Endodermal cell (in vitro differentiated cells): ENCODE data around the gene KCNJ11. TPM values are rescaled to one million over a fixed set of nuclear protein-coding genes. Genes with fewer than 3 reads are reported as not detected.
A peak's percentile ranks its signal among the peaks of the same experiment; 100 is the strongest.

Source experiments
- DNase-seq: peaks from one replicate; pipeline ENCODE4 v3.0.0-alpha.2; 2017
- H3K27ac ChIP-seq: 2 replicates; pipeline ENCODE4 v1.5.1; 2013; ENCODE audit warnings: mild to moderate bottlenecking, low read depth, low read length, moderate library complexity
- H3K27me3 ChIP-seq: 2 replicates; pipeline ENCODE4 v1.6.1; 2013; ENCODE audit warnings: mild to moderate bottlenecking, low read length, moderate library complexity; ENCODE audit not compliant: insufficient read depth, control insufficient read depth, poor library complexity, severe bottlenecking
- H3K36me3 ChIP-seq: 2 replicates; pipeline ENCODE4 v1.7.0; 2013; ENCODE audit warnings: mild to moderate bottlenecking, low read length, moderate library complexity; ENCODE audit not compliant: control insufficient read depth, insufficient read depth
- H3K4me1 ChIP-seq: one replicate; pipeline ENCODE4 v1.7.0; 2013; ENCODE audit warnings: low read length; ENCODE audit not compliant: control insufficient read depth, insufficient read depth
- H3K4me3 ChIP-seq: 2 replicates; pipeline ENCODE4 v1.5.1; 2013; ENCODE audit warnings: mild to moderate bottlenecking, low read length, moderate library complexity
- H3K9ac ChIP-seq: 2 replicates; pipeline ENCODE4 v1.6.1; 2013; ENCODE audit warnings: mild to moderate bottlenecking, low read length, moderate library complexity; ENCODE audit not compliant: poor library complexity, severe bottlenecking; ENCODE audit errors: extremely low read depth
- H3K9me3 ChIP-seq: 2 replicates; pipeline ENCODE4 v1.6.1; 2013; ENCODE audit warnings: mild to moderate bottlenecking, low read length, moderate library complexity; ENCODE audit not compliant: control insufficient read depth
- H3K27ac Mint-ChIP-seq: 2 replicates; pipeline ENCODE4 v1.8.0; 2020; ENCODE audit warnings: mixed read lengths
- H3K27me3 Mint-ChIP-seq: 2 replicates; pipeline ENCODE4 v1.8.0; 2021; ENCODE audit warnings: mild to moderate bottlenecking, mixed read lengths; ENCODE audit not compliant: insufficient read depth
- H3K36me3 Mint-ChIP-seq: 2 replicates; pipeline ENCODE4 v1.8.0; 2020; ENCODE audit warnings: low read depth, mixed read lengths
- H3K4me1 Mint-ChIP-seq: 2 replicates; pipeline ENCODE4 v1.8.0; 2020; ENCODE audit warnings: mixed read lengths
- H3K4me3 Mint-ChIP-seq: 2 replicates; pipeline ENCODE4 v1.8.0; 2020; ENCODE audit warnings: mild to moderate bottlenecking, moderate library complexity, mixed read lengths
- H3K9me3 Mint-ChIP-seq: 2 replicates; pipeline ENCODE4 v1.8.0; 2020; ENCODE audit warnings: mild to moderate bottlenecking, mixed read lengths
- CTCF ChIP-seq: fragments of 200-600 bp; sonication (generic); conservative IDR thresholded peaks from 2 replicates; pipeline ENCODE4 v1.5.0; 2021; ENCODE audit warnings: antibody characterized with exemption, mild to moderate bottlenecking
- WGBS, 2 experiments: methylation state at CpG; one replicate each; pipeline versions ENCODE4 v1.1.5 to v1.1.7; 2013; ENCODE audit warnings: missing lambda C conversion rate in 2 of 2, mixed read lengths in 1 of 2; ENCODE audit not compliant: insufficient coverage in 1 of 2, insufficient read length in 1 of 2; 5-methylcytosine and 5-hydroxymethylcytosine counted together
- total RNA-seq, 2 donors: library from RNA; stranded (reverse); fragmentation: NEBNext Ultra II Directional in 1 of 2; extraction: Animal tissue kit (Norgen Biotek cat#: 25700) in 1 of 2; gene quantifications; 2 replicates in 1 of 2; 3 replicates in 1 of 2; pipeline ENCODE4 v1.2.1, GENCODE V29; 2021

The KCNJ11 gene
- total RNA-seq, 2 donors from 2014 or later, result 2.2 to 5.3 TPM

GRCh38 chr11:17385926-17386325 is 2.5 kb downstream of the KCNJ11 start:
- 82 to 92% methylated on average over 4 to 6 of the region's 6 CpGs for WGBS, 2 experiments

GRCh38 chr11:17385492-17385891 is 3.0 kb downstream of the KCNJ11 start:
- no peak for TF ChIP-seq CTCF
- Histone ChIP-seq H3K27ac (no peak overlapping the region), H3K9me3 (no peaks in the 10 kb centered on the region), H3K9ac (no peak overlapping the region), H3K4me1 (no peaks in the 10 kb centered on the region), H3K4me3 (no peak overlapping the region), H3K36me3 (no peaks in the 10 kb centered on the region), H3K27me3 (peaks cover 18% of the 10 kb centered on the region)
- 91 to 94% methylated on average over 1 to 5 of the region's 5 CpGs for WGBS, 2 experiments
- no peak for DNase-seq
- H3K9me3 Mint-ChIP-seq, result no peaks in the 10 kb centered on the region
- no peak overlapping the region for H3K27ac Mint-ChIP-seq
- peaks cover 26% of the 10 kb centered on the region for H3K27me3 Mint-ChIP-seq
- H3K4me3 Mint-ChIP-seq, result no peak overlapping the region
- no peaks in the 10 kb centered on the region for H3K4me1 Mint-ChIP-seq
- H3K36me3 Mint-ChIP-seq, result no peaks in the 10 kb centered on the region

More at GRCh38 chr11:17385926-17386325, 2.5 kb downstream of the KCNJ11 start:
- Mint-ChIP-seq H3K9me3 (no peaks in the 10 kb centered on the region), H3K4me3 (no peak overlapping the region), H3K4me1 (no peaks in the 10 kb centered on the region), H3K27me3 (peaks cover 29% of the 10 kb centered on the region), H3K27ac (no peak overlapping the region), H3K36me3 (no peaks in the 10 kb centered on the region)
- no peak for DNase-seq
- Histone ChIP-seq H3K27ac (no peak overlapping the region), H3K9me3 (no peaks in the 10 kb centered on the region), H3K9ac (no peak overlapping the region), H3K27me3 (peaks cover 22% of the 10 kb centered on the region), H3K36me3 (no peaks in the 10 kb centered on the region), H3K4me1 (no peaks in the 10 kb centered on the region), H3K4me3 (no peak overlapping the region)
- no peak for TF ChIP-seq CTCF

- no peaks in the 10 kb centered on the region for H3K4me1 ChIP-seq
- peak; percentile 94 for DNase-seq
- no peaks in the 10 kb centered on the region for H3K9me3 ChIP-seq
- H3K27me3 ChIP-seq, result peaks cover 13% of the 10 kb centered on the region
- Mint-ChIP-seq H3K9me3 (peaks cover 4% of the 10 kb centered on the region), H3K4me1 (no peaks in the 10 kb centered on the region), H3K4me3 (no peak overlapping the region), H3K36me3 (no peaks in the 10 kb centered on the region), H3K27me3 (peaks cover 20% of the 10 kb centered on the region), H3K27ac (no peak overlapping the region)
- 43 to 60% methylated on average over 3 to 6 of the region's 6 CpGs for WGBS, 2 experiments
- no peak overlapping the region for H3K4me3 ChIP-seq
- peak; percentile 92 for TF ChIP-seq CTCF
- H3K27ac ChIP-seq, result no peak overlapping the region
- H3K36me3 ChIP-seq, result no peaks in the 10 kb centered on the region
- H3K9ac ChIP-seq, result no peak overlapping the region
These were observed 4.4 kb downstream of the KCNJ11 start for GRCh38 chr11:17384002-17384511.
